GM21360 (cell line): ENCODE data around the gene F12.
"Not testable (repeated sequence)": the region's sequence is repeated elsewhere in the genome, so short reads cannot be mapped to it uniquely, and the experiment has no call there.

Source experiments
- ATAC-seq: cut with Tn5 transposase; IDR thresholded peaks from one replicate; pipeline ENCODE4 v1.9.1; 2021; ENCODE audit warnings: mild to moderate bottlenecking, moderate library complexity; ENCODE audit not compliant: unreplicated experiment

The F12 gene

DNA sequence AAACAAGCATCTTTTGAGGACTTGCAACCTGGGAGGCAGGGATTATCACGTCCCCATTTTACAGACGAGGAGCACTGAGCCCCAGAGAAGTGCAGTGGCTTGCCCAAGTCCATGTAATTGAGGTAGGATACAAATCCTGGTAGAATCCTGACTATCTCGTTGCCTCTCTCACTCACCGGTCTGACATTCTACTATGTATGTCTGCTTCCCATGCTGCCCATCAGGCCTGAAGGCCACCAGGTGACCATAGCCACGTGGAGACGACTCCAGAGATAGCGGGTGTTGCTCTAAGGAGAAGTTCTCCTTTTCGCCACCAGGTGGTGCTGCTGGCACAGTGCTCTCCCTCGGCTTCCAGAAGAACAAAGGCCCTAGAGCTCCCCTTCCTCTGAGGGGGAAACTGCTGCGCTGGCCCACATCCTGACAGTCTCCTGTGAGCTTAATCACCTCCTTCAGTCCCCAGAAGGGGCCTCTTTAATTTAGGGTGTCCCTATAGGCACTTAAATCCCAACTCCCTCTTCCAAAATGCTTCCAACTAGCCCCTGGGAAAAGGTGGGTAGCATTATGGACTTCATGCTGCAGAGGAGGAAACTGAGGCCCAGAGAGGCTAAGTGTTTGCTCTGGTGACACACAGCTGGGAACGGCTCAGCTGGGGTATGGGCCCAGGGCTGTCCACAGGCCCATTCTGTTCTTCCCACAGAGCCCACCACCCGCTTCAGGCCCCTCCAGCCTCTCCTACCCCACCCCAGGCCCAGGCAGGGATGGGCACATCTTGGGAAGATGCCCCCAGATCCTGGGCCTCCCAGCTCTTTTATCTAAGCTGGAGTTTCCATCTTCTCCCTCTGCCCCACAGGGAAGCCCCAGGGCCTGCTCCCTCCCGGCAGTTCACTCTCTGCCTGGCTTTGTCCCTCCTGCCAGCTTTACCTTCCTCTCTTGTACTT, 18.7 kb downstream of the F12 start:
- peak; percentile 58 for ATAC-seq

DNA sequence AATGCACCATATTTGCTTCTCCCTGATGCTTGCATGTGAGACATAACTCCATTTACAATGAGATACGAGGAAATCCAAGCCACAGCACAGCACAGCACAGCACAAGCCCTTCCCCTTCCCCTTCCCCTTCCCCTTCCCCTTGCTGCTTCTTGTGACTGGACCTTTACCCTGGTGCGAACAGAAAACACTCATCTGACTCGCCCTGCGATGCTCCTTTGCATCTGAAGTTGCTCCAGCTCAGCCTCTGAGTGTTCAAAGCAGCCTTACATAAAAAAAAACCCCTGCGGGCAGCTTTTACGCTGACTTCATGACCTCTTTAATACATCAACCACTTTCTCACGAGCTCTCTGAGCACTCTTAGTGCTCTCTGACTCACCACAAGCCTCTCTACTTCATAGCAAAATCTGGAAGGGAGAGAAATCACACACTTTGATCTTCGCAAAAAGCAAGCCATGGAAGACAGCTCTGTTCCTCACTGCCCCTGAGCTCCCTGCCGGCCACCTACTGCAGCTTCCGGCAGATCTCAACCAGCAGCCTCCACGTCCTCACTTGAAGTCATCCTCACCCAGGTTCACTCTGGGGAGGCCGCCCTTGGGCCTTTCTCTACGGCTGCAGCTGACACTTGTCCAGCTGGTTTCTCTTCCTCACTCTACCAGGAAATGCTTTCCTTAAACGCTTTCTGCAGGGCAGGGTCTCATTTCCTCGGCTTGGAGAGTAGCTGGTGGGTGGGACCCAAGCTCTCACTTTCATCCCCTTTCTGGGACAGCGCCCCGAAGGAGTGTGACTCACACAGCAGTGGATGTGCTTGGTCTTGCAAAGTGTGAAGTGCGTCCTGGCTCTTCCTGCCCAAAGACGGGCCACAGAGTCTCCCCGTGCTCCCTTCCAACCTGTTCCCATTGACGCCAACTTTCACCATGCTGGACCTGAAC, 19.9 kb downstream of the F12 start:
- no peak for ATAC-seq

DNA sequence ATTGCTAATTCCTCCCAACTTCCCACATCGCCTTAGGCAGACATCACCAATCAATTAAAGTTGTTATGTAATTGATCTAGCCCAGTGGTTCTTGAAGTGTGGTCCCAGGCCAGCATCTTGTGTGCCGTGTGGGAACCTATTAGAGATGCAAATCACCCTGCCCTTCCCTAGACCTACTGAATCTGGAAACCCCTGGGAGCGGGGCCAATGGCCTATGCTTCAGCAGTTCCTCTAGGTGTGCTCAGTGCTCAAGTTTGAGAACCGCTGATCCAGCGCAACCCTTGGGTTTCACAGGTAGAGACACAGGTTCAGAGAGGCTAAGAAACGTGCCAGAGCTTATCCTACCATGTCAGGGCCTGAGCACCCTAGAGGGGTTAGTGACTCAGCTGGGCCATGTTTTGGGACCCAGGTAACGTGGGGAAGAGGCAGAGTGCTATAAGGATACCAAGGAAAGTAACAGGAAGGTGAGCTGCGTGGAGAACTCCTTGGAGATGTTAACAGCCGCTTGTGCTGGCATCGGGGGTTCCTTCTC, 20.8 kb downstream of the F12 start:
- no peak for ATAC-seq

DNA sequence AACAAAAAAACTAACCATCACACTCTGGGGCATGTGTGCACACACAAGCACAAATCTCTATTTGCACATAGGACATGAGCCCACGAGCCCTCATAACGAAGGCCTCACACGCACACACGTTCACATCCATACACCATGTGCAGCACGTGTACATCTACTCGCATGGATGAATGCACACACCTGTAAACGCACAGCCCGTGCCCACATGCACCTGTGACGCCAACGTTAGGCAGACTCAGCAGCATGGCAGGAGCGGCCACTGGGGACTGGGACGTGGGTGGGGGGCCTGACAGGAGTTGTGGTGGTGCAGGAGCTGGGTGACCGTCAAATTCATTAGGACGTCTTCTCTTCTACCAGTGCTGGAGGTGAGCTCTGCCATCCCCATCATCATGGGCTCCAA, 22.0 kb downstream of the F12 start:
- no peak for ATAC-seq

- ATAC-seq: no peak
Measured at GRCh38 chr5:177386542-177386941, 22.8 kb downstream of the F12 start.

GRCh38 chr5:177385720-177386119, 23.6 kb downstream of the F12 start:
- ATAC-seq: no peak

GRCh38 chr5:177384134-177384533, 25.2 kb downstream of the F12 start, which contains the start of gene SLC34A1:
Gene SLC34A1 (plus strand): TSS chr5:177384434. CDS start chr5:177385742, 1,308 bp downstream.
- ATAC-seq: no peak

DNA sequence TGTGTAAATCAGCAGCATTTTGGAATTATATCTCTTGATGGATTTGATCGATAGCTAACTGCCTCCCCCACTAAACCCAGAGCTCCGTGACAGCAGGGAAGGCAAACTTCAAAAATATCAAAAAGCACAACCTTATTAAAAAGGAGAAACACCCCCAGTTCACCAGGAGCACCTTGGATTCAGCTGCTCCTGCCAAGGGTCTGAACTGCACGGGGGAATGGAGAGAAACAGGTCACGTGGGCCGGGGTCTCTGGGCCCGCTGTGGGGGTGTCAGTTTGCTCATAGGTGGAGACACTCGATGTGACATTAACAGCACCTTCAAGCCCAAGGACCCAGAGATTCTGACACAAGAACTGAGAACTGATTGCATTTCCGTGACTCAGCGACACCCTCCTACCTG, 26.2 kb downstream of the F12 start:
- no peak for ATAC-seq

DNA sequence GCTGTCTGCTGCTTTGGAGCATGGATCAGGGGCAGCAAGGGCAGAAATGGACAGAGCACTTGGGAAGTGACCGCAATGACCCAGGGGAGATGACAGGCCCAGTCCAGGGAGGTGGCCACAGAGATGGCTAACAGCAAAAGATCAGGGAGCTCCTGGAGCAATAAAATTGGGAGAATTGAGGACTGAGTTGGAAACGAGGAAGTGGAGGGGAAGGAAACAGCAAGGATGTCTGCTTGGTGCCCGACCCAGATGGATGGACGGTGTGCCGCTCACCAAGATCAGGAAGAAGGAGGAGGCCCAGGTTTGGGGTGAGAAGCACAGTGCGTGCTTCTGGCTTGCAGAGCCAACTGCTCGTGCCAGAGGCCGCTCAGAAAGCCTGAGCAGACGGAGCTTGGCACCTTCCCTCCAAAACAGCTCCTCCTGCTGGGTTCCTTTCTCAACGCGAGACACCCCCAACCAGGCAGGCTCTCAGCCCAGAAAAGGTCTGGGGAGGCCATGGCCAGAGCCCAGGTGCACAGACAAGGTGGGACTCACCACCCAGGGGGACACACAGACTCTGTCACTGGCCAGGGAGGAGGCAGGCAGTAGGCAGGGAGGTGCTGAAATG, 26.8 kb downstream of the F12 start:
- ATAC-seq: no peak

DNA sequence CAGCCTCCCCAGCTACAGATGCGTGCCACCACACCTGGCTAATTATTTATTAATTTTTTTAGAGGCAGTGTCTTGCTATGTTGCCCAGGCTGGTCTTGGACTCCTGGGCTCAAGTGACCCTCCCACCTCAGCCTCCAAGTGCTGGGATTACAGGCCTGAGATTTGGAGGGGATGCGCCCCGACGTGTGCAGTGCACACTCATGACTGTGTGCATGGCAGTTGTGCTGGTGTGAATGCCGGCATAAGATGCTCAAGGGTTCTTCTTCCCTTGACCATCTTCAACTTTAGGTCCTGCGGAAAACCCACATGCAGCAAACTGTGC, 28.6 kb downstream of the F12 start:
- ATAC-seq: no peak

DNA sequence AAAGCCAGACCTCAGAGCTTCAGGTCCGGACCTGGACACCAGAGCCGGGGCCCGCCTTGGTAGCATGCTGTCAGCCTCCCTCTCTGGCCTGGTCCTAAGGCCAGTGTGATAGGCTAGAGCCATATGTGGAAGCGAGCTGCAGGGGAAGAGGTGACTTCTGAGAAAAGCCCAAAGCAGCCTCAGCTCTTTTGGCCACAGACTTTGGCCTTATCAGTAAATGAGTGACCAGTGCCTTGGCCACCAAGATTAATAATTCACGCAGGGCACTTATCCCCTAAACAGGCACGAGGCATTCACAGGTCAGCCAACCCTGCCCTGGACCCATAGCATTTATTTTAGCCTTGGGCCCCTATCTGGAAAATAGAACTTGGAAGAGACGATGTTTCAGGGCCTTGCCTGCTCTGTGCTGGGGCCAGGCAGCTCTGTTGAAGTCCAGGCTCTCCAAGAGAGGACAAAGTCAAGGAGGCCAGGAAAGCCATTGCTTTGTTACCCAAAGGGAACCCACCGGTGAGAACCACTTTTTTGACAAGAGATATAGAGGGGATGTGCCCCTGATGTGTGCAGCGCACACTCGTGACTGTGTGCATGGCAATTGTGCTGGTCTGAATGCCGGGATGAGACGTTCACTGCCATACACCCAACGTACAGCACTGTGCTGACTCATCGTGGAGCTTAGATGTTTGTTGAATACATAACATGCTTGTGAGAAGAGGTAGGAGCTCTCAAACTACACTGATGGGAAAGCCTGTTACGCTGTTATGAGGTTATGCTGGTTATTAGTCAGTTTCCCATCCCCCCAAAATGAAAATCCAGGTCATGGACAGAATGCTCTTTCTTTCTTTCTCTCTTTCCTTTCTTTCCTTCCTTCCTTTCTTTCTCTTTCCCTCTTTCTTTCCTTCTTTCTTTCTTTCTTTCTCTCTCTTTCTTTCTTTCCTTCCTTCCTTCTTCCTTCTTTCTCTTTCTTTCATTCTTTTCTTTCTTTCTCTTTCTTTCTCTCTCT, 30.2 kb downstream of the F12 start:
- ATAC-seq: no peak

- no peak for ATAC-seq
Measured at GRCh38 chr5:177377851-177378776, 31.2 kb downstream of the F12 start.

DNA sequence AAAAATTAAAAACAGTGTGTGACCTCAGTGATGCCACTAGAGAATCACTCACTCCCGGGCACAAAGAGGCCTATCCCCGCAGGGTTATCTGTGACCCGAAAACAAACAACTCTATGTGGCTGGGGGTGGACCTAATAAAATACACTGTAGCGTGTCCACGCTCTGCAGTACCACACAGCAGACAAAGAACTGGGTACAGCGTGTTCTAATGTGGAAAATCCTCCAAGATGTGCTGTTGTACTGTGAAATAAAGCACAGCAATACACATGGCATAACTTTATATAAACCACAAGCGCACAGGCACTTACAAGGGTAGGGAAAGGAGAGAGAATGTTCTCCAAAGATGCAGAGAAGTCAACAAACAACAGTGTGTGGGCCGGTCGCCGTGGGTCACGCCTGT, 33.3 kb downstream of the F12 start:
- no peak for ATAC-seq

GRCh38 chr5:177375516-177375915, 33.8 kb downstream of the F12 start:
- ATAC-seq: not testable (repeated sequence)

- ATAC-seq: no peak
Measured at GRCh38 chr5:177374211-177374610, 35.2 kb downstream of the F12 start.

GRCh38 chr5:177373806-177374205, 35.6 kb downstream of the F12 start:
- ATAC-seq: no peak

DNA sequence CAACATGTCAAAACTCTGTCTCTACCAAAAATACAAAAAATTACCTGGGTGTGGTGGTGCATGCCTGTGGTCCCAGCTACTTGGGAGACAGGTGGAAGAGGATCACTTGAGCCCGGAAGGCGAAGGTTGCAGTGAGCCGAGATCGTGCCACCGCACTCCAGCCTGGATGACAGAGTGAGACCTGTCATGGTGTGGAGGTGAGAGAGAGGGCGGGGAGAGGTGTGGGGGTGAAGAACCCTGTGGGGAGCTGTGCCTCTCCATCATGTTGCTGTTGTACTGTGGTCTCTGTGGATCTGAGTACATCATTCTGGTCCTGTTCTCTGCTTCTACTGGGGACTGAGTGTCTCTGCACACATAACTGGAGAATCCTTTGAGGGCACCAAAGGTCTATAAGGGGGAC, 36.5 kb downstream of the F12 start:
- ATAC-seq: no peak

DNA sequence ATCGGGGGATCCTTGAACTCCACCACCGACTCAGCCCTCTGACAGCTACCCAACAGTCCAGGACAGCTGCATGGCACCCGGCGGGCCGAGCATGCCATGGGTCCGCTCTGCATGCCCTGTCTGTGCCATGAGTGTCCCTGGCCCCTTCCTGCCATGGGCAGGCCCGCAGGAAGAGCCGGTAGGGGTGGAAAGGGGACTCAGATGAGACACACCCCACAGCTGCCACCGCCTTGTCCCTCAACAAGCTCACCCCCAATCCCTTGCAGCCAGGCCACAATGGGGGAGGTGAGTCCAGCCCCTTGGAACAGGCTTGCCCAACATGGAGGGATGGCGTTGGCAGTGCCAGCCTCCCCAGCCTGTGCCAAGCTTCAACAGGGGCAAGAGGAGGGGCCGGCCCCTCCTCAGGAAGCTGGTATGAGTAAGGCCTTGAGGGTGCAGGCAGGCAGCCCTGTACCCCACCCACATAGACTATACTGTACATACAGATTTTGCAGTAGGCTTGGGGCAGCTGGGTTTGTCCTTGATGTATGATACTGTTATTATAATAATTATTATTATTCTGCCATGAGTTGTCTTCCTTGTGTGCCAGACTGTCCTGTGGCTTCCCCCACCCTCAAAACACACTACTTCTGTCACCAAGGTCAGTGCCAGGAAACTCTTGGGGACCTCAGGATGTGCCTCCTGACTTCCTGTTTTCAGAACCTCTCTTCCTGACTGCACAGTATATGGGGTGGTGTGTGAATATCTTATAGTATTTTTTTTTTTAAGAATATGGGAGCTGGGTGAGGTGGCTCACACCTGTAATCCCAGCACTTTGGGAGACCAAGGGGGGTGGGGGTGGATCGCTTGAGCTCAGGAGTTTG, 37.1 kb downstream of the F12 start:
- no peak for ATAC-seq
